ENCODE data around the gene ZNF628.

DNA sequence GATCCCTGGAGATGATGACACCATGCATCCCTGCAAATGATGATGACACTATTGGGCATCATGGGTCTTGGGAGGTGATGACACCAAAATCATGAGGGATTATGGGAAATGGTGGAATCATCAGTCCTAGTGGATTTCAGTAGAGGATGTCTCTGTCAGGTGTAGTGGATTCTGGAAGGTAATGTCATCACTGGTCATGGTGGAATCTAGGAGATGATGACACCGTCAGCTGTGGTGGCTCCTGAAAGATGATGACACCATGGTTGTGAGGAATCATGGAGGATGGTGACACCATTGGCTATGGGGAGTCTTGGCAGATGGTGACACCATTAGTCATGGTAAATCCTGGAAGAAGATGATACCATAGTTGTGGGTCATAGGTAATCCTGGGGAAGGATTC is 45.2 kb upstream of the ZNF628 start:
- TF ChIP-seq, protein P1, sequence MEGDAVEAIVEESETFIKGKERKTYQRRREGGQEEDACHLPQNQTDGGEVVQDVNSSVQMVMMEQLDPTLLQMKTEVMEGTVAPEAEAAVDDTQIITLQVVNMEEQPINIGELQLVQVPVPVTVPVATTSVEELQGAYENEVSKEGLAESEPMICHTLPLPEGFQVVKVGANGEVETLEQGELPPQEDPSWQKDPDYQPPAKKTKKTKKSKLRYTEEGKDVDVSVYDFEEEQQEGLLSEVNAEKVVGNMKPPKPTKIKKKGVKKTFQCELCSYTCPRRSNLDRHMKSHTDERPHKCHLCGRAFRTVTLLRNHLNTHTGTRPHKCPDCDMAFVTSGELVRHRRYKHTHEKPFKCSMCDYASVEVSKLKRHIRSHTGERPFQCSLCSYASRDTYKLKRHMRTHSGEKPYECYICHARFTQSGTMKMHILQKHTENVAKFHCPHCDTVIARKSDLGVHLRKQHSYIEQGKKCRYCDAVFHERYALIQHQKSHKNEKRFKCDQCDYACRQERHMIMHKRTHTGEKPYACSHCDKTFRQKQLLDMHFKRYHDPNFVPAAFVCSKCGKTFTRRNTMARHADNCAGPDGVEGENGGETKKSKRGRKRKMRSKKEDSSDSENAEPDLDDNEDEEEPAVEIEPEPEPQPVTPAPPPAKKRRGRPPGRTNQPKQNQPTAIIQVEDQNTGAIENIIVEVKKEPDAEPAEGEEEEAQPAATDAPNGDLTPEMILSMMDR (conservative IDR thresholded peaks at IDR 0.05; ENCODE audit: low read depth, low read length): no peak
- TF ChIP-seq EZH2 (IDR thresholded peaks at IDR 0.05; ENCODE audit: borderline replicate concordance, low read depth, low read length, poor library complexity, severe bottlenecking): no peak

Data from A673 (cell line).